HG03103 (cell line): ENCODE measurements around the gene ATP5F1B.

Experiments used
- ATAC-seq: cut with Tn5 transposase; IDR thresholded peaks from one replicate; pipeline ENCODE4 v1.9.1; 2021; ENCODE audit warnings: low read depth; ENCODE audit not compliant: unreplicated experiment

ATP5F1B gene

GRCh38 chr12:56626701-56627100 lies 19.1 kb downstream of the ATP5F1B start:
- no peak for ATAC-seq

GRCh38 chr12:56622535-56622934 lies 23.2 kb downstream of the ATP5F1B start:
- no peak for ATAC-seq

DNA sequence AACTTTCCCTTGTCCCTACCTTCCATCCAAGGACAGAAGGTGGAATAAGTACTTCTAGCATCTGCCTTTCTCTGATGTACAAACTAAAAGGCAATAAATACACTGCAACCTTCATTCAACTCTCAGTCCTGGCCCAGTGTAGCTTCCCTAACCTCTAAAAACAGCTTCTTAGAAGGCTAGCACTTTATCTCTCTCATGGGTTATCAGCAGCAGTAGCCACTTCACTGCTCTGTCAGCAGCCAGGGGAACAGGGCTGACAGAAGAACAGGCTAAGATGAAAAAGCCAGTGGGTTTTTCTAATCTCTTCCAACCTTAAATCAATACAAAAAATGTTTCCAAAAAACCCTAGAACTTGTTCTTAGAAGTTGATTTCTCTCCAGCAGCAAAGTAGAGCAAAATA lies 28.9 kb downstream of the ATP5F1B start:
- ATAC-seq = no peak

- no peak for ATAC-seq
These were observed 29.5 kb downstream of the ATP5F1B start for GRCh38 chr12:56616244-56616643.

DNA sequence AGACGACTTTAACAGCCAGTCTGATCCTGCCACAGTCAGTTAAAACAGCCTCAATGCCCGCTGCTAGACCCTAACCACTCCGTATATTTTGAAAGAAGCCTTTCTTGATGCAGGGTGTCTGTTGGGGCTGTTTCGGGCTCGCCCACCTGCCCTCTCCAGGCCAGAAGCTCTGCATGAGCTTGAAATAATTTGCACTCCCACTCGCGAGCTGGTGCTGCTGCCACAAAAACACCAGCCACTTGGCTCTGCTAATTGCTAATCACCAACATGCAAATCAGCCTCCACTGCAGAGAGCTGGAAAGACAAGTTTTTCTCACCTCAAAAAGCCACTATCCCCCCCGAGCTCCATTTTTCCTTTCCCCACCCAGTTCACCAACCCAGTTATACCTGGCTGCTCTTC lies 31.2 kb downstream of the ATP5F1B start:
- no peak for ATAC-seq

- no peak for ATAC-seq
These were observed 41.4 kb downstream of the ATP5F1B start for GRCh38 chr12:56604355-56604754.

DNA sequence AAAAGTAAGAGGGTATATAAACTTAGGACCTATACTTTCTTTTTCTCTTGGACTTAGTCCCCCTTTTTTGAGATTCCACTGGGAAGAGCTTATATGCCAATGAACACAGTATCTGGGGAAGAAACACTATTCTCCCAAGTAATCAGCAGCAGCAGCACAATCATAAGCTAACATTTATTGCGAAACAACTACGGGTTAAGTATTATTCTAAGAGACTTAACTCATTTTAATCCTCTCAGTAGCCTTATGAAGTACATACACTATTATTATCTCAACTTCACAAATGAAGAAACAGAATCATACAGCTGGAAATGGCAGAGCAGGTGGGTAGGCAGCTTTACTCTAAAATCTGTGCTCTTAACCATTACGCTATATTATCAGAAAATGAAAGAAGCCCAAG lies 43.5 kb downstream of the ATP5F1B start:
- no peak for ATAC-seq

DNA sequence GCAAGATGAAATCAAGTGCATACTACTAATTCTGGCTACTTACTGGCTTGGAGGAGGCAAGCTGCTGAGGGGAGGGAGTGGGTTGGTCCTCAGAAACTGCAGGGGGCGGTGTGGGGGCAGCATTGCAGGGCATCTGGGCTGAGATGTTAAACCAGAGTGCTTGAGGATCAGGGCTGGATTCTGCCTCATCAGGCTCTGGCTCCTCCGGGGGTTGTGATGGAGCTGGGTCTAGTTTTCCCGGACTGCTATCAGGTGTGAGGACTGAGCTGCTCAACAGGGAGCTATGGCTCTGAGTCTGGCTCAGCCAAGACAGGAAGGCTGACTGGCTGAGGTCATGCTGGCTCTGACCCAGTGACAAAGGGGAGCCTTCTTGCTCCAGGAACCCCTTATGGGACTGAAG lies 44.3 kb downstream of the ATP5F1B start:
- ATAC-seq = no peak

- ATAC-seq = no peak
These were observed 45.0 kb downstream of the ATP5F1B start for GRCh38 chr12:56600753-56601152.

- ATAC-seq = no peak
These were observed 46.0 kb downstream of the ATP5F1B start for GRCh38 chr12:56599797-56600196.

DNA sequence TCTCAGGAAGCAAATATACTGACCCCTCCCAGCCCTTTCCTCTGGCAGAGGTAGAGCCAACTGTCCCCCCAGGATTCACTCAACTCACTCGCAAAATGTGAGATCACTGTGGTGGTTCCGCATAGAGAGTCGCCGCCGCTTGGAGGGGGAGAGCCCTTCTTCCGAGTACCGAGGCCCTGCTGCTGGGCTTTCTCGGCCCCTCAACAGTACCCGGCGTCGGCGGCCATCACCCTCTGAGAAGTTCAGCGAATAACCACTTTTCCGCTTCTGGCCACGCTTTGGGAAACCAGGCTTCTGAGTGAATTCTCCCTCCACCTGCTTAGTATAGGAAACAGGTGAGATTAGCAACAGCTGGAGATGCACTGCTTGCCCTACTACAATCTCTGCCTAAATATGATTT lies 46.7 kb downstream of the ATP5F1B start:
- no peak for ATAC-seq

DNA sequence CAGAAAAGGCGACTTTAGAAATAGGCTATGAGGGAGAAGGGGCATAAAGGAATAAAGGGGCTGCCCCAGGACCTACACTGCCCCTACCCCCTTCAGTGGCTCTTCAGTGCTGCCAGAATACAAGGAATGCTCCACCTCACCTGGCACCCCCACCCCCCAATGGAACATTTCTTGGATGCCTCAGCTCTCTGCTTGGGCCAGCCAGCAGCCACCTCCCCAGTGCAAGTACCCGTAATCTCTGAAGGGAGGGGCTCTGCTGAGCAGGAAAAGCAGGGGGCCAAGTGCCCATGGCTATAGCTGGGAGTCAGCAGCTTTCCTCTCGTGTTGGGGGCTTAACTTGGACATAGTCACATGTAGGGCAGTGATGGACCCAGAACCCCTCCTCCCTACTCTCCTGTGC lies 49.0 kb downstream of the ATP5F1B start:
- no peak for ATAC-seq

DNA sequence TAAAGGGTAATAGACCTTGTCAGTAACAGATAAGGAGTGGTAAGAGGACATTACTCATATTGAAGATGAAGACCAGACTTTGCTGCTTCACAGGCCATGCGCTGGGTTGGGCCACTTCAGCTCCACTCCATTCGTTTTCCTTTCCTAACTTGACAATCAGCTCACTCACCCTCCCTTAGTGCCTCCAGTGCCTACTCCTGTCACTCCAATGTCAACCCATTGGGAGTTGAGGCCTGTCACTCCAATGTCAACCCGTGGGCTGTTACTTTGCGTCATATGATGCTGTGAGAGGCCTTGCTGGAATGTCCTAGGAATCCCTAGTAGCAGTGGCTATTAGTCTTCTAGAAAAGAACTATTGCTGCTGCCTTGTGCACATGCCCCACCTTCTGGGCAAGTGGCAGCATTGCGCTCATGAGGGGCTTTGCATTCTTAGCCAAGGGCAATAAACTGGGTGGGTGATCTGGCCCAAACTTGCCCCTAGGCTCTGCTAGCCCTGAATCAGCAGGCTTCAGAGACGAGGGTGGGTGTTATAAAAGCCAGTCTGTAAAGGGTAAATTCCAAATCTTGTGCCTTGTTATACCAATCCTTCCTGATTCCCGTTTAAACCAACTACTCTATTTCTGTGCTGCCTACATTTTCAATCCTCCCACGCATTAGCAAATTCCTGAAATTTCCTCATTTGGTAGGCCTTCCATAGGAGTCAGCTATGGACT lies 51.7 kb downstream of the ATP5F1B start:
- no peak for ATAC-seq

DNA sequence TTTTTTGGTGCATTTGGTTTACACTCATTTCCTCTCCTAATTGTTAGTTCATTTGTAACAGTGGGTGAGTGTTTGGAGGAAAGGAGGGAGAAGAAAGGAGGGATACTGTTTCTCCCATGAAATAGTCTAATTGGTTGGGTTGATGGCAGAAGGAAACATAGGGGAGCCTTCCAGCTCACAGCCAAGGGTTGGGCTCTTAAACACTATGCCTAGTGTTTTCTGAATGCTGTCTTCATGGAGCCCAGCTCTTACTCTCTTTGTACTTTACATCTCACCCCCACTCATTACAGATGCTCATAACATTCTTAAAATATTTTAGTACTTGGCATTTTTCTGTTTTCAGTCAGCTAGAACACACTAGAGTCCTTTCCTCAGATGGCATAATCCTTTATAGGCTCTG lies 53.8 kb downstream of the ATP5F1B start:
- ATAC-seq = no peak

DNA sequence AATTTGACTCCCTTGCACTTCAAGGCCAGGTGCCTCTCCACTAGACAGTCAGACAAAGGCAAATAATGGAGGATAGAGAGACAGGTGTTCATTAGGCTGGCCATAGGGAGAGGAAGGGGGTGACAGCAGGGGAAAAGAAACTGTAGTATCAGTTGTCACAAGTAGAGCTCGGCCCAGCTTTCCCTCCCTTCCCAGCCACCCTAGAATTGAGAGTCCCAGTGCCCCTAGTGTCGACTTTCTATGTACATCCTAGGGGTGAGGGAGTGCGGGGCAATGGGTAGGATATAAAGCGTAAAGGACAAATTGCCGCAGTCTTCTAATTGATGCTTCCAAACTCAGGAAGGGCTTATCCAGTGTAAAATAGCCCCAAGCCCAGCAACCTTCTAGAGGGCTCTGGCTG lies 54.7 kb downstream of the ATP5F1B start:
- no peak for ATAC-seq

- peak; percentile 70 for ATAC-seq
These were observed 55.5 kb downstream of the ATP5F1B start for GRCh38 chr12:56590237-56590830.

DNA sequence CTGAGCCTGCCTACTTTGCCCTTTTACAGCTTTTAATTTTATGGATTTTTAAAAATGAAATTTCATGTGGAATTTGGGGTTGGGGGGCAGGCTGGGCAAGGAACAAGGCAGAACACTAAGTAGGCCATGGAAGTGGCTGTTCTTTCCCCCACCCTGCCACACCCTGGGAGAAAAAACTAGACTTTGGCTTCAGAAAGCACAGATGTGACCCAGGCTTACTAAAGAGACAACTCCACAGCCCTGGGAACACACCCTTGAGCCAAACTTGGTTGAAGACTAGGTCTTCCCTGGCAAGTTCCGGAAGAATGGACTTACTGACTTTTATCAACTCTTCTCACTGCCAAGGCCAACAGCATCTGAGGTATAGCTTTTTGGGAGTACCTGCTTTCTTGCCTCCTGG lies 56.0 kb downstream of the ATP5F1B start:
- no peak for ATAC-seq
